GM21360 (cell line): ENCODE results near the gene PLEKHH1.
"Not testable (repeated sequence)": the region's sequence is repeated elsewhere in the genome, so short reads cannot be mapped to it uniquely, and the experiment has no call there.

Source experiments
- ATAC-seq: cut with Tn5 transposase; IDR thresholded peaks from one replicate; pipeline ENCODE4 v1.9.1; 2021; ENCODE audit warnings: mild to moderate bottlenecking, moderate library complexity; ENCODE audit not compliant: unreplicated experiment

Gene PLEKHH1

DNA sequence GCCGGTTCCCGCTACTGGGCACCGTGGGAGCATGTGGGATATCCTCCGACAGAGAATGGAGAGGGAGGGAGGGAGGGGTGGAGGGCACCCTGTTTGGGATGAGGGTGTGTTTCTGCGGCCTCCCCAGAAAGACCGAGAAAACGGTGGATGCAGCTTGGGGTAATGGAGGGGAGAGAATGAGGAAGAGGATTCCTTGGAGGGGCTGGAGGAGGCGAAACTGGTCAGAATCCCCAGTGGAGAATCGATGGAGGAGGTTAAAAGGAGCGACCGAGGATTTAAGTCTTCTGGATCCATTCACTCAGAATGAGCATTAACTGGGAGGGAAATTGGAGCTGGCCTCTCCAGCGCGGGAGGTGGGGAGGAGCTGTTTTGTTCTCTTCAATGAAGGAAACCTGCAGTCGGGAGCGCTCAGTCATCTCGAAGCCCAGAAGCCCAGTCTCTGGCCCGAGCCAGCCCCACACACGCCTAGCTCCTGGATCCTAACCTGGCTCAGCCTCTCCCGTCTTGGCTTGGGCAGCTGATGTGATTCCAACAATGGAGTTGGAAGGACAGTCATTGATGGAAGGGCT, 87.2 kb downstream of the PLEKHH1 start:
- no peak for ATAC-seq

DNA sequence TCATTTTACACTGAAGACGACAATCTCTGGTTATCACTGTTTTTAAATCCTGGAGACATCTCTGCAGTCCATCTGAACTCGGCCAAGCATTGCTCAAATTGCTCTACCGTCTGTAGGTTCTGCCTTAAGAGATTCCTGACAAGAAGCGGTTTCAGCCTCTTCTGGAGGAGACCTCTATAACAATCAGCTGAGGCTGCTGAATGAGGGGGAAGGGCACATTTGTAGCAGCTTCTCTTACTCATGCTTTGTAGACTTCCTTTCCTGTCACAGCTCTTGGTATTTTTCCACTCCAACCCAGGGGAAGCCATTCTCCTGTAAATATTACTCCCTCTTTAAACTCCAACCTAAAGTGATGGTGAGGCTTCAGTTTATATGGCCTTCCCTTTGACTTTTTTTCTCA, 89.6 kb downstream of the PLEKHH1 start:
- no peak for ATAC-seq

DNA sequence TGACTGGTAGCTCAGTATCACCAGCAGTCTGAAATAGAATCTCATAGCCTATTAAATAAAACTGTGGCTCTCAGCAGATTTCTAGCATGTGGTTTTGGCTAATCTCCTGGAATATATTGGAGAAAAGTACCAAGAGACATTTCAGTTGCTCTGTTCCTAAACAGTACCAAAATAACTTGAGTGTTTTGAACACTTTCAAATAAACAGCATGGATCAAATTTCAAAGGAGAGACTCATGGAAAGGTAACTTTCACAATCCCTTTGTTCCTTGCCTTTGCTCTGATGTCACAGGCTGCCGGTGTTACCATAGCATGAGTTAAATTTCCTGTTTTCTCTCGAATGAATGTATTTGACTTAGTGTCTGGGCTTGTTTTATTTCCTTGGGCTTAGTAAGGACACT, 90.0 kb downstream of the PLEKHH1 start:
- no peak for ATAC-seq

DNA sequence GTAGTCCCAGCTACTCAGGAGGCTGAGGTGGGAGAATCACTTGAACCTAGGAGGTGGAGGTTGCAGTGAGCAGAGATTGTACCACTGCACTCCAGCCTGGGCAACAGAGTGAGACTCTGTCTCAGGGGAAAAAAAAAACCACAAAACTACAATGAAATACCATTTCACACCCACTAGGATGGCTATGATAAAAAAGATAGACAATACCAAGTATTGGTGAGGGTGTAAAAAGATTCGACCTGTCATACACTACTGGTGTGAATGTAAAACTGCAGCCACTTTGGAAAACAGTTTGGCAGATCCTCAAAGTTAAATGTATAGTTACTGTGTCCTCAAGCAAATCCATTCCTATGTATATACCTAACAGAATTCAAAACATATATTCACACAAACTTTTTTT, 93.0 kb downstream of the PLEKHH1 start:
- not testable (repeated sequence) for ATAC-seq

DNA sequence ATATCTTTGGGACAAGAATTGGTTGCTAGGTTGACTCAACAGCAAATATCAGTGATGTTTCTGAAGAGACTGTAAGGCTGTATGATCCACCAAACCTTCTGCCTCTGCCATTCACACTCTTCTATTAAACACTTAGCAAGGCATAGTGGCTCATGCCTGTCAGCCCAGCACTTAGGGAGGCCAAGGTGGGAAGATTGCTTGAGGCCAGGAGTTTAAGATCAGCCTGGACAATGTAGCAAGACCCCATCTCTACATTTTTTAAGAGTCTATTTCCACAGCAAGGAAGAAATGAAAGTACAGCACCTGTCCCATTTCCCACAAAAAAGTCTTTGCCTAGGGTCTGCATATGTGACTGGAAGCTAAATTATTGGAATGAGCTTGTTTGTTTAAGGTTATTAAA, 94.4 kb downstream of the PLEKHH1 start:
- ATAC-seq, result no peak

DNA sequence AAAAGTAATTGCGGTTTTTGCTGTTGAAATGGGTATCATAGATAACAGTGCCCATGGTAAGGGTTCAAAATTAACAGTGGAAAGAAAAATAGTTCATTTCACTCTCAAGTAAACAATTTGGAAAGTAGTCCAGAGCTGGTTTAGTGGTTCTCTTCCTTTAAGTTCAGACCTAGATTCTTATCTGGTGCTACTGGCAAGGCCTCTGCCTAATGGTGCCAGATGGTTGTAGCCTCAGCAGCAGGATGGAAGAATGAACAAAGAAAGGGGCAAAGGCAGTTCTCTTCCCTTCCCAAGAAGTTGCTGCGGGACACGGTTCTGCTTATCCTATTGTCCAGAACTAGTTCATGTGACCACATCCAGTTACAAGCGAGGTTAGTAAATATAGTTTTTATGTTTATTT, 97.1 kb downstream of the PLEKHH1 start:
- no peak for ATAC-seq

DNA sequence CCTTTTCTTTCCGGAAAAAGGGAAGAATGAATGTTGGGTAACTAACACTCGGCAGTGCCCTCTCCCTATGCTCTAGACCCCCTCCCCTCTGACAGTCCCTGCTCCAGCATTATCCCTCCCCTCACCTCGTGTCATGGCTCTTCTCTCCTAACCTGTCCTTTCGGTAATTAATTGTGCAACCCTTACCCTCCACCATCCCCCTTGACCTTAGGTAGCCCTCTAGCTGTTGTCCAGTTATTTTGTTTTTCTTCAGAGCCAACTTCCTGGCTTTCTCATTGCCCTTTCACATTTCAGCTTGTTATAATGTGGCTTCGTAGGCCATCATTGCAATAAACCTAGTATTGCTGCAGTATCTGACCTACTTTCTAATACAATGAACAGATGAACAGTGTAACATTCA, 97.8 kb downstream of the PLEKHH1 start:
- ATAC-seq, result no peak

DNA sequence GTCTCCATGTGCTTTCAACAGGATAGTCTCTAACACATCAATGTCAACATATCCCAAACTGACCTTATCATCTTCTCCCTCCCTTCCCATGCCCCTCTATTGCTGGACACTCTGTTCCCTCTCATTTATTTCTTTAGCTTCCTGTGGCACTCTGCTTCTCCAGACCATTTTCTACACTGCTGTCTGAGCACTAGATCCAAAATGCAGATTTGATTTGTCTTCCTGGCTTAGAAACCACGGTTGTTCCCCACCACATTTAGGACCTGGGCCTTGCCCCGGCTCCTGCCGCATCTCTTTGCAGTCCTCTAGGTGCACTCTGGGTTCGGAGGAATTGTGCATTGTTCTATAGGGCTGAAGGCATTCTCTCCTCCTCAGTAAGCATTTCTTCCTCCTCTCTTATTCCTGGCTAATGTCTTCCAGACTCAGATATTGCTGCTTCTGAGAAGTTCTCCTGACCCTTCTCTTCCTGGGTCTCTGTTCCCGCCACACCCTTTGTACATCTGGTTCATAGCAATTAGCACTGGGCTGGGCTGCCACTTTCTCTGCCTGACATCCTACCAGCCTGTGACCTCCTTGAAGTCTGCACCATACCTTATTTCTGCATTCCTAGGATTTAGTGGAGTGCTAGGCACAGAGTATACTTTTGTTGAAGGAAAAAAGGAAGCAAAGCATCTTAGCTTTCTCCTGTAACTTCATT, 100.5 kb downstream of the PLEKHH1 start:
- ATAC-seq, result no peak

DNA sequence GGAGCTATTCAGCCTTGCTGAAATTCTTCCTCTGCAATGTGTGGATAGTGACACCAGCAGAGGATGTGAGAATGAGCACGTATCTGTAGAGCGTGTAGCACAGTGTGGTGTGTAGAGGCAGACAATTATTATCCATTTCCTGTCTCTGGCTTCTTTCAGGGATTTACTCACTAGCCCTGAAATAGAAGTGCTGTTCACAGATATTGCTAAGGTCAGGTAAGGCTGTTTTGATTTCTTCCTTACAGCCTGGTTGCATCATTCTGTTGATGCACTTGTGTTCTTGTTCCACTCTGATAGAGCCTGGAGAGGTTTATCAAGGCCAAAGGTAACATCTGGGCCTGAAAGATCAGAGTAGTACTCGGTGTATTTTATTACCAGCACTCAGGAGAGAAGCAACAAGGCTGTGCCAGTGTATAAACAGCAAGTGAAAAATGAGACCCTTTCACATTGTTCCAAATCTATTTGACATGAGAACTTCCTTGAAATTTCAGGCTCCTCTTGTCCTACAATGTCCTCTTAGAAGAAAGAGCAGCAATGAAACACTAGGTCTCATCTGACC, 103.3 kb downstream of the PLEKHH1 start:
- no peak for ATAC-seq

DNA sequence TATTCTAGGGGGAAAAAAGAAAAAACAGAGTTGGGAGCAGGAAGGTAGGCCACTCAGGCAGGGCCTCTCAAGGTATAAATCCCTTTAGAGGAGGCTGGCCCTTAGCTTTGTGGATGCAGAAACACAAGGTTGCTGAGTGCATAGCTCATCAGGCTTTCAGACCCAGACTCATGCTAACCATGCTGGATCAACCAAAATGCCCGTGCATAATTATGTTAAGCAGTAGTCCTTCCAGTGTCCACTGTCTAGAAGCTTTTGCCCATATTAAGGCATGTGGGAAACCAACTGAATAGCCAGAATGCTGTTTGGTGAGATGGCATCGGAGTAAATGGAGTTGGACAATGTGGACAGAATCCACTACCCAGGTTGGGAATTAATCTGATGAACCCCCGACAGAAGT, 105.6 kb downstream of the PLEKHH1 start:
- no peak for ATAC-seq
